Kasumi-1 (cell line): Measurements from ENCODE around the gene FAM53B.
"Not testable (repeated sequence)": the region's sequence is repeated elsewhere in the genome, so short reads cannot be mapped to it uniquely, and the experiment has no call there.

Experiments used
- DNase-seq, 2 experiments: peaks; one replicate each; lab custom pipeline; 2025; lab: John Stamatoyannopoulos, UW

Gene FAM53B

GRCh38 chr10:124744102-124745050 lies at the start of gene FAM53B:
Gene FAM53B (minus strand): TSS chr10:124744378. CDS start chr10:124706713, 37,665 bp downstream.
- peak; percentile 79 to 85 for DNase-seq

DNA sequence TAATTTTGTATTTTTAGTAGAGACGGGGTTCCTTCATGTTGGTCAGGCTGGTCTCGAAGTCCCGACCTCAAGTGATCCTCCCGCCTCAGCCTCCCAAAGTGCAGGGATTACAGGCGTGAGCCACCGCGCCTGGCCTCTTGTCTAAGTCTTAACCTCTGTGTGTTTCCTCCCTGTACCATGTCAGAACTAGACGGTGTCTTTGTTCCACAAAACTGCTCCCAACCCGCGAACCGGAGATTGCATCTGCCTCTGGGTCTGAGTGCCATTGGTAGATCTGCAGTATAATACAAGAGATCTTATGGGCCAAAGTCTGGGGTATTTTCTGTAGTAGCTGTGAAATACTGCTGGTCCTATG lies 48.8 kb upstream of the FAM53B start:
- no peak for DNase-seq

- DNase-seq, result peak; percentile 93 to 94
These were observed 47.6 kb upstream of the FAM53B start, which contains the start of gene EEF1AKMT2 for GRCh38 chr10:124791547-124792348. Gene EEF1AKMT2 (minus strand): TSS chr10:124791887. CDS start chr10:124791833, 54 bp downstream.

- not testable (repeated sequence) for DNase-seq
These were observed 38.7 kb upstream of the FAM53B start for GRCh38 chr10:124782900-124783299.

GRCh38 chr10:124768791-124769190 lies 24.6 kb upstream of the FAM53B start:
- DNase-seq, result no peak

- no peak for DNase-seq
These were observed 21.1 kb upstream of the FAM53B start for GRCh38 chr10:124765256-124765655.

DNA sequence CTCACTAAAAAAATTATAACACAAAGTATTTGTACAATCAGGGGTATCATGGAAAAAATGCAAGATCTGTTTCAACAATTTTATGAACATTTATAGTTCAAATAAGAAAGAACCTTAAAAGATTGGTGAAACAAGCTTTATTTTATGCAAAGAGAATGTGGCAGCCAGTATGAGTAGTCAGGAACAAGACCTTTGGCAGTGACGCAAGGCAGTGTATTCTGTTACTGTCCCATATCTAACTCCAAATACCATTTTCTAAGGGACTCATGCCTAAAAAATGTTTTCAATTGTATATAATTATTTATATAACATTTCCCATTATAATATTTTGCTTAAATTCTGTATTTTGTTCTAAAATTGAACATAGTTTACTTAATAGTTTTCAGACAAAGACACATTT lies 19.1 kb upstream of the FAM53B start:
- DNase-seq, result no peak

- no peak for DNase-seq
These were observed 18.1 kb upstream of the FAM53B start for GRCh38 chr10:124762281-124762680.

DNA sequence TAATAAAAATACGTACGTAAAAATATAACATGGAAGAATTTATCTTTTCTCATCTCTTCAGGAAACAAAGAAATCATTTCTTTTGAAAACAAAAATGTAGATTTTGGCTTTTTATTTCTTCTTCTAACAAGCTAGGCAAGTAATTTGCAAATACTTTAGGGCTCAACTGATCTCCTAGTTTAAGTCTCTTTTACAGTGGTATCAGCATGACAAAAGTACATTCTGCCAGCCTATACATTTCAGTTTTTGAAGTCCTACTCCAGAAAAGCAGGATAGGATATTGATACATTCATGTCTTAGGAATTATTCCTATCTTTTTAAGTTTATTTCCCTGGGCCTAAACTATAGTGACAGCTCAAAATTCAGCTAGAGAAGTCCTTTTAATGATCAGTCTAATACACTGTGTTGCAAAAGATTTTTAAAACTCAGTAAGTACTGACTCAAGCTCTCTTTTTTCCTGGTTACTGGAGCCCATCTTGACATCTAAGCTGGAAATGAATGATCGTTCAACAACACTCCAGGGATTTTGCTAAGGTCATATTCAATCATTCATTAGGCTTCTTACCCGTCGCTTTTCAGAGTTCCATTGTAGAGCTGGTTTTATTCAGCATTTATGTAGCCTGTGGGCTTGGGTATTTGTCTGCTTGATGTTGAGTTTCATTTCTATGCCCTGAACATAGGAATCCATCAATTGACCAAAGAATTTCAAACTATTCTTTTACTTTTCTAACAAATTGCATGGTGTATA lies 12.2 kb upstream of the FAM53B start:
- no peak for DNase-seq

DNA sequence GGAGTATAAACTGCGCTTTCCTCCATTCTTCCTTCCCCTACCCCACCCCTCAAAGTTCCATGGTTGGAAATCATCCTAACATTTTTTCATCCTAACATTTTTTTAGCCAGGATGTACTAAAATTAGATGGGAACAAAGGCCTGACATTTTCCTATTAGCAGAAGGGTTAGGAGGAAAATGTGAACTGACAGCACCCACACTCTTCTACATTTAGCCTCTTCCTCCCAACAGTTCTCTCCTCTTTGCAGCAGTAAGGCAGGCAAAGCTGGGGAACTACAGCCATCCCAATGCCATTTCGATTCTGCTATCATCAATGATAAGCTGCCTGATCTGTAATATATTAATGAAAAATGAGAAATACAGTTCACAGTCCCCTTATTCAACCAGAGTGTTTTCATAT lies 11.4 kb upstream of the FAM53B start:
- no peak for DNase-seq

- no peak for DNase-seq
These were observed 10.0 kb upstream of the FAM53B start for GRCh38 chr10:124754227-124754626.

DNA sequence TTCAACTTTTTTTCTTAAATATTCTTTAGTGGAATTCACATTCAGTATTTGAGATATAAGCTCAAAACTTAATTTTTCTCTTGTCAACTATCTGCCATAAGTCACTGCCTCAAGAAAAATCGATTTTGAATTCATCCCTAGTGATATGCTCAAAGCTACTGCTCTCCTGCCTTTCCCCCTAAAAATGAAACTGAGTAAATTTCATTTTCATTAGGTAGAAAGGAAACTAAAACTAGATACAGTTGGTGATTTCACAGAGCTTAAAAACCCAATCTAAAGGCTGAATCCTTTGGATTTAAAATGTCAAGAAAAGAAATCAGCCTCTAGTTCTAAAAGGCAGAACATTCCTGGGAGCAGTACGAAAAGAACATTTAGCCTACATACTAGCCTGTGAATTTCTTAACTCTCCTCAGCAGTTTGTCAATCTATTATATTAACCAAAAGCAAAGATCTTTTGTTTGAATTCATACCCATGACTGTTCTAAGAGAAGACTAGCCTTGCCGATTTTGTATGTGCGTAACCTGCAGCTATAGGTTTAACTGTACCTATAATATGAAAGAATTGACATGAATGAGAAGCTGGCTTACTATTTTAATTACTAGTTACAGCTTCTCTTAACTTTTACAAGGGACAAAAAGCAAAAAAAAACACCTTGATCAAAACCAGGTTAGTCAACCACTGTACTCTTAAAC lies 4.9 kb upstream of the FAM53B start:
- DNase-seq, result no peak

GRCh38 chr10:124748166-124748565 lies 4.0 kb upstream of the FAM53B start:
- DNase-seq, result peak in 1 of 2 experiments; percentile 20

GRCh38 chr10:124747745-124748144 lies 3.6 kb upstream of the FAM53B start:
- DNase-seq, result no peak

DNA sequence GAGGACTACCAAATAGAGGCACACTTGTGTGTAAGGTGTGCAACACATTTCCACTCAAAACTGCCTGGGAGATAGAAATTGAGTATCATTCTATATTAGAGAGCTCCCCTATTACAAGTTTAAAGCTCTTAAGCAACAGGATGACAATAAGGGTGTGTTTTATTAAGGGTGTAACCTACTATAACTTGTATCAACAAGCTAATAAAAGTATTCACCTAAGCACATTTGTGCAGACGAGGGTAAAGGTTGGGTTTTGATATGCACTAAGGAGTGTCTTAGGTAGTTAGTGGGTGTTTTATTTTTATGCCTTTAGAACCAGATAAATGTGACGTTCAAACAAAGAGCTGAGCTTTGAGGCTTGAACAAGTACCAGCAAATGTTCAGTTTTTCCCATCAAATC lies 2.8 kb upstream of the FAM53B start:
- no peak for DNase-seq

GRCh38 chr10:124746447-124746846 lies 2.3 kb upstream of the FAM53B start:
- not testable (repeated sequence) for DNase-seq

- peak; percentile 84 to 88 for DNase-seq
These were observed 1.5 kb upstream of the FAM53B start for GRCh38 chr10:124745673-124746072.

DNA sequence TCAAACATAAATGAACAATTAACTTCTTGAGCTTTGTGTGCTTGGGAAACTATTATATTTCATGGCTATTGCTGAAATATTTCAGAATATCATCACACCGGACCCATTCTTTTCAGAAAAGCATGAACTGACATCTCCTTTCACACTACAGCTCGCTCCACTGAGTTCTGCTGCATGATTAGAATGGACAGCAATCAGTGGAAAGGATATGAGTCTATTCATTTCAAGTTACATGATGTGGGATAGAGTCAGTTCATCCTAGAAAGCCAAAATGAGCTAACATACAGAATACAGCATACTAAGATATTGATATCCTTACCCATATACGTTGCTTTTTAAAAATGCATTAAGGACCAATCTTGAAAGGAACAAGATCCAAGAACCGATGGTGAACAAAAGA lies 1.1 kb upstream of the FAM53B start:
- no peak for DNase-seq

DNA sequence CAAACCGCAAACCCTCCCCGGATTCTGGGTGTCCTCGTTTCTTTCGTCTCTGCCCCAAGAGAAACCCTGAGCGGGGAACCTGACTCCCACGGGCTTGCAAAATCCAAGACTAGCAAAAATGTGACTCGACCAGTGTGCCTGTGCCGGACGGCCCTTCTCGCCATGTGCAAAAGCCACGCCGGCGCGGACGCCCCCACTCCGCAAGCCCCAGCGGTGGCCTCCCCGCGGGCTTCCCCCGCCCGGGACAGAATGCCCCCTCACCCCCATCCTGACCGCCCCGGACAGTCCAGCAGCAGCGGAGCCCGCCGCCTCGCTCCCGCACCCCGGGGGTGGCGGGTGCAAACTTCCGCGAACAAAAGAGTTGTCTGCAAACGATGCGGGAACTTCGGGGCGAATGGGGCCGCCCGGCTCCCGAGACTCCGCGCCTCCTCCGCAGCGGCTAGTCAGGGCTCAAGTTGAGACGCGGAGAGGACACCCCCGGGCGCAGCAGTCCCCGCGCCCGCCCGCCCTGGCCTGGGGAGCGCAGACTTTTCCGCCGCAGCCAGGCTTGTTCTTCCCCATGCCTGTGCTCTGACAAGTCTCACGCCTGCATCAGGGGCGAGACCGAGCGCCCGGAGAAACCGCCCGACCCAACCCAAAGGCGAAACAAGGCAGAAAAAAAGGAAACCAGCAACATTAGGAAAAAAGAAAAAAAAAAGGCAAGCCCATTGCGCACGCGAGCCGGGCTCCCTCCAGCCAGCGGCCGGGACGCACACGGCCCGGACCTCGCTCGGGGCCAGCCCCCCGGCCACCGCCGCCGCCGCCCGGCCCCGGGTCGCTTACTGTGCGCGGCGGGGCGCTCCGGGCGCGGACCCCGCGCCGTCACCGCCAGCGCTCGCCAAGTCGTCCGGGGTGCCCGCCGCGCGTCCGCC lies 732 bp downstream of the FAM53B start:
- peak; percentile 41 to 51 for DNase-seq
